H9 (cell line): ENCODE results near the gene GLS. TPM values are rescaled to one million over a fixed set of nuclear protein-coding genes. Genes with fewer than 3 reads are reported as not detected.

ENCODE experiments used
- DNase-seq: peaks from one replicate; pipeline ENCODE4 v3.0.0-alpha.2; 2017
- H2AFZ ChIP-seq: one replicate; pipeline ENCODE4 v1.6.1; 2013; ENCODE audit warnings: mild to moderate bottlenecking, low read length, control low read depth, moderate library complexity
- H2AK5ac ChIP-seq: 2 replicates; pipeline ENCODE4 v1.6.1; 2013; ENCODE audit warnings: low read length, control low read depth, mixed read lengths; ENCODE audit not compliant: insufficient read length
- H2BK120ac ChIP-seq: one replicate; pipeline ENCODE4 v1.6.1; 2013; ENCODE audit warnings: low read depth, mild to moderate bottlenecking, low read length, control low read depth, inconsistent platforms; ENCODE audit not compliant: poor library complexity, severe bottlenecking
- H2BK12ac ChIP-seq: 2 replicates; pipeline ENCODE4 v1.6.1; 2013; ENCODE audit warnings: low read length, control low read depth, mixed read lengths, low read depth; ENCODE audit not compliant: insufficient read length
- H2BK15ac ChIP-seq: 2 replicates; pipeline ENCODE4 v1.6.1; 2013; ENCODE audit warnings: low read depth, low read length, control low read depth
- H2BK20ac ChIP-seq: one replicate; pipeline ENCODE4 v1.6.1; 2013; ENCODE audit warnings: low read depth, mild to moderate bottlenecking, low read length, control low read depth, inconsistent platforms; ENCODE audit not compliant: poor library complexity, severe bottlenecking
- H2BK5ac ChIP-seq: 2 replicates; pipeline ENCODE4 v1.6.1; 2013; ENCODE audit warnings: low read length, control low read depth, mixed read lengths; ENCODE audit not compliant: insufficient read length
- H3K14ac ChIP-seq: 2 replicates; pipeline ENCODE4 v1.6.1; 2013; ENCODE audit warnings: low read length, control low read depth; ENCODE audit not compliant: insufficient read depth
- H3K18ac ChIP-seq: 2 replicates; pipeline ENCODE4 v1.6.1; 2013; ENCODE audit warnings: low read depth, mild to moderate bottlenecking, mixed read lengths, low read length, control low read depth; ENCODE audit not compliant: insufficient read length
- H3K23ac ChIP-seq: 2 replicates; pipeline ENCODE4 v1.6.1; 2013; ENCODE audit warnings: low read length, control low read depth, mixed read lengths, low read depth; ENCODE audit not compliant: insufficient read length
- H3K23me2 ChIP-seq: 2 replicates; pipeline ENCODE4 v1.6.1; 2013; ENCODE audit warnings: low read depth, mild to moderate bottlenecking, mixed read lengths, low read length, control low read depth; ENCODE audit not compliant: insufficient read length, poor library complexity, severe bottlenecking
- H3K27ac ChIP-seq: 2 replicates; pipeline ENCODE4 v1.5.1; 2013; ENCODE audit warnings: low read length, control low read depth, mixed read lengths, low read depth; ENCODE audit not compliant: insufficient read length
- H3K27me3 ChIP-seq: 2 replicates; pipeline ENCODE4 v1.6.1; 2013; ENCODE audit warnings: low read length, control low read depth, inconsistent platforms; ENCODE audit not compliant: insufficient read depth
- H3K4ac ChIP-seq: 2 replicates; pipeline ENCODE4 v1.6.1; 2013; ENCODE audit warnings: low read depth, mild to moderate bottlenecking, control low read depth, inconsistent platforms, low read length, moderate library complexity
- H3K4me1 ChIP-seq: 2 replicates; pipeline ENCODE4 v1.6.1; 2013; ENCODE audit warnings: low read length, control low read depth, inconsistent platforms; ENCODE audit not compliant: insufficient read depth
- H3K4me2 ChIP-seq: 2 replicates; pipeline ENCODE4 v1.6.1; 2013; ENCODE audit warnings: low read length, control low read depth, mixed read lengths; ENCODE audit not compliant: insufficient read length, insufficient read depth
- H3K56ac ChIP-seq: 2 replicates; pipeline ENCODE4 v1.6.1; 2013; ENCODE audit warnings: low read depth, mild to moderate bottlenecking, mixed read lengths, low read length, control low read depth; ENCODE audit not compliant: insufficient read length
- H3K79me1 ChIP-seq: 2 replicates; pipeline ENCODE4 v1.6.1; 2013; ENCODE audit warnings: low read depth, mild to moderate bottlenecking, moderate library complexity, low read length, control low read depth, inconsistent platforms; ENCODE audit not compliant: insufficient read depth, poor library complexity, severe bottlenecking
- H3K79me2 ChIP-seq: 2 replicates; pipeline ENCODE4 v1.6.1; 2013; ENCODE audit warnings: low read length, control low read depth, inconsistent platforms; ENCODE audit not compliant: insufficient read depth
- H3K9ac ChIP-seq: 2 replicates; pipeline ENCODE4 v1.6.1; 2013; ENCODE audit warnings: low read length, control low read depth, mixed read lengths; ENCODE audit not compliant: insufficient read length; ENCODE audit errors: extremely low read depth
- H3K9me3 ChIP-seq: one replicate; pipeline ENCODE4 v1.6.1; 2013; ENCODE audit warnings: low read depth, low read length, inconsistent platforms; ENCODE audit not compliant: control insufficient read depth
- H3T11ph ChIP-seq: one replicate; pipeline ENCODE4 v1.6.1; 2013; ENCODE audit warnings: mild to moderate bottlenecking, low read length, control low read depth, inconsistent platforms
- H4K20me1 ChIP-seq: one replicate; pipeline ENCODE4 v1.6.1; 2013; ENCODE audit not compliant: control insufficient read depth, insufficient read length, insufficient read depth
- H4K5ac ChIP-seq: 2 replicates; pipeline ENCODE4 v1.6.1; 2013; ENCODE audit warnings: low read depth, mild to moderate bottlenecking, mixed read lengths, low read length, control low read depth; ENCODE audit not compliant: insufficient read length
- H4K8ac ChIP-seq: replicated peaks from 2 replicates; pipeline ENCODE4 v1.6.1; 2013; ENCODE audit warnings: low read length, control low read depth, mixed read lengths, low read depth; ENCODE audit not compliant: insufficient read length
- H4K91ac ChIP-seq: 2 replicates; pipeline ENCODE4 v1.6.1; 2013; ENCODE audit warnings: low read depth, mild to moderate bottlenecking, moderate library complexity, mixed read lengths, low read length, control low read depth; ENCODE audit not compliant: insufficient read length
- H3K27ac Mint-ChIP-seq, 3 experiments: 2 replicates in 2 of 3; 3 replicates in 1 of 3; pipeline ENCODE4 v1.8.0; 2020 to 2021; ENCODE audit warnings: mixed read lengths in 3 of 3, mild to moderate bottlenecking in 1 of 3, moderate library complexity in 1 of 3
- H3K27me3 Mint-ChIP-seq: 2 replicates; pipeline ENCODE4 v1.8.0; 2021; ENCODE audit warnings: low read depth, mild to moderate bottlenecking, moderate library complexity, mixed read lengths
- H3K36me3 Mint-ChIP-seq, 3 experiments: 2 replicates in 2 of 3; 3 replicates in 1 of 3; pipeline ENCODE4 v1.8.0; 2020 to 2021; ENCODE audit warnings: low read depth in 3 of 3, mixed read lengths in 3 of 3; ENCODE audit not compliant: insufficient read depth in 1 of 3
- H3K4me1 Mint-ChIP-seq, 2 experiments: 2 replicates each; pipeline ENCODE4 v1.8.0; 2020; ENCODE audit warnings: mixed read lengths in 2 of 2
- H3K4me3 Mint-ChIP-seq, 2 experiments: 2 replicates in 1 of 2; 3 replicates in 1 of 2; pipeline ENCODE4 v1.8.0; 2020 to 2021; ENCODE audit warnings: mild to moderate bottlenecking in 2 of 2, mixed read lengths in 2 of 2, moderate library complexity in 1 of 2
- H3K9me3 Mint-ChIP-seq, 2 experiments: 2 replicates in 1 of 2; 3 replicates in 1 of 2; pipeline ENCODE4 v1.8.0; 2020; ENCODE audit warnings: mild to moderate bottlenecking in 2 of 2, mixed read lengths in 2 of 2, moderate library complexity in 1 of 2
- WGBS: extraction: QIAGEN DNeasy Blood & Tissue Kit; methylation state at CpG from one replicate; pipeline ENCODE4 v1.1.7; 2013; ENCODE audit warnings: missing lambda C conversion rate, low lambda C conversion rate, mixed read lengths; ENCODE audit not compliant: insufficient read length; ENCODE audit errors: extremely low coverage; 5-methylcytosine and 5-hydroxymethylcytosine counted together
- total RNA-seq: library from RNA; stranded (reverse); gene quantifications from 2 replicates; pipeline ENCODE4 v1.2.1, GENCODE V29; 2021
- TF ChIP-seq, protein P1 (sequence below): fragments of 200-600 bp; sonication (generic); conservative IDR thresholded peaks from 3 replicates; pipeline ENCODE4 v1.8.0; 2021; ENCODE audit warnings: antibody characterized with exemption, mild to moderate bottlenecking

GLS gene
- total RNA-seq, 1 experiment from 2014 or later = 69.3 TPM

DNA sequence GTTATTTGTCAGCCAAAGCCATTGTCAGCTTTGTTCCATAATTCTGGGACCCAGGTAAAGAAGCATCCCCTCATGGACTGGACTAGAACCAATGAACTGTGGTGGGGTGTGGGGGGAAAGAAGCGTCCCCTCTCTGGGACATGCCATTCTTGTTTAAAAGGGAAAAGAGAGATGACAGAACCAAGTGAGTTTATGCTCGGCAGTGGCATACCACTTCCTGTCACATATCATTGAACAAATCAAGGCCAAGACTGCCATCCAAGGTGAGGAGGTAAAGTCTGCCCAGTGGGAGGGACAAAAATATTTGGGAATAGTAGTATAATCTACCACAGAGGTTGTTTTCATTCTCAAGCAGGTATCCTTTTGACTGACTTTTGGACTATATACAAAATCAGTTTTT, 4.7 kb upstream of the GLS start:
- no peak overlapping the region for H2BK5ac ChIP-seq
- H3K14ac ChIP-seq = no peak overlapping the region
- no peaks in the 10 kb centered on the region for H3K79me2 ChIP-seq
- peaks cover 2% of the 10 kb centered on the region in 2 experiments; a peak in 1 of 5 replicates for H3K9me3 Mint-ChIP-seq
- no peak overlapping the region for H3K18ac ChIP-seq
- no peak overlapping the region for H4K8ac ChIP-seq
- no peak overlapping the region for H3K23ac ChIP-seq
- H4K5ac ChIP-seq = no peak overlapping the region
- H3K36me3 Mint-ChIP-seq = peaks cover 0 to 15% (median 10%) of the 10 kb centered on the region in 3 experiments; a peak in 6 of 7 replicates
- peaks cover 5% of the 10 kb centered on the region for H3K23me2 ChIP-seq
- TF ChIP-seq, protein P1, sequence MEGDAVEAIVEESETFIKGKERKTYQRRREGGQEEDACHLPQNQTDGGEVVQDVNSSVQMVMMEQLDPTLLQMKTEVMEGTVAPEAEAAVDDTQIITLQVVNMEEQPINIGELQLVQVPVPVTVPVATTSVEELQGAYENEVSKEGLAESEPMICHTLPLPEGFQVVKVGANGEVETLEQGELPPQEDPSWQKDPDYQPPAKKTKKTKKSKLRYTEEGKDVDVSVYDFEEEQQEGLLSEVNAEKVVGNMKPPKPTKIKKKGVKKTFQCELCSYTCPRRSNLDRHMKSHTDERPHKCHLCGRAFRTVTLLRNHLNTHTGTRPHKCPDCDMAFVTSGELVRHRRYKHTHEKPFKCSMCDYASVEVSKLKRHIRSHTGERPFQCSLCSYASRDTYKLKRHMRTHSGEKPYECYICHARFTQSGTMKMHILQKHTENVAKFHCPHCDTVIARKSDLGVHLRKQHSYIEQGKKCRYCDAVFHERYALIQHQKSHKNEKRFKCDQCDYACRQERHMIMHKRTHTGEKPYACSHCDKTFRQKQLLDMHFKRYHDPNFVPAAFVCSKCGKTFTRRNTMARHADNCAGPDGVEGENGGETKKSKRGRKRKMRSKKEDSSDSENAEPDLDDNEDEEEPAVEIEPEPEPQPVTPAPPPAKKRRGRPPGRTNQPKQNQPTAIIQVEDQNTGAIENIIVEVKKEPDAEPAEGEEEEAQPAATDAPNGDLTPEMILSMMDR = no peak
- H3K27me3 Mint-ChIP-seq = no peaks in the 10 kb centered on the region
- H3K56ac ChIP-seq = no peak overlapping the region
- H3K4me3 Mint-ChIP-seq = no peak overlapping the region
- peaks cover 9 to 10% of the 10 kb centered on the region in 2 experiments for H3K4me1 Mint-ChIP-seq
- H2AFZ ChIP-seq = no peak overlapping the region
- no peak overlapping the region for H2AK5ac ChIP-seq
- H2BK20ac ChIP-seq = no peak overlapping the region
- H2BK12ac ChIP-seq = no peak overlapping the region
- H3K9me3 ChIP-seq = no peaks in the 10 kb centered on the region
- H2BK15ac ChIP-seq = no peak overlapping the region
- H3K4me1 ChIP-seq = peaks cover 2% of the 10 kb centered on the region; the same call in 1 of the 2 replicates
- no peak overlapping the region for H3K4ac ChIP-seq
- no peak overlapping the region for H3K27ac ChIP-seq
- H3K4me2 ChIP-seq = no peak overlapping the region
- H3K79me1 ChIP-seq = no peaks in the 10 kb centered on the region
- no peak overlapping the region for H3K9ac ChIP-seq
- H4K20me1 ChIP-seq = no peaks in the 10 kb centered on the region
- H2BK120ac ChIP-seq = no peak overlapping the region
- no peak overlapping the region for H3T11ph ChIP-seq
- peak overlapping the region in 1 of 3 experiments; percentile 33; a peak in 2 of 7 replicates for H3K27ac Mint-ChIP-seq
- no peaks in the 10 kb centered on the region for H3K27me3 ChIP-seq
- no peak for DNase-seq
- WGBS = no CpG with 5 or more reads among the region's 2 CpGs
- no peak overlapping the region for H4K91ac ChIP-seq
